Activated T-cell treated with anti-CD3 and anti-CD28 coated beads, Interleukin-2, amount 50 U/mL, for 48 hours (primary cell): ENCODE results near the gene PCDH15.

Experiments
- DNase-seq, 2 experiments: peaks; one replicate each; pipeline ENCODE4 v3.0.0-alpha.2; 2020

PCDH15 gene

GRCh38 chr10:53836638-53837037 lies 964.4 kb downstream of the PCDH15 start:
- DNase-seq, result no peak

- no peak for DNase-seq
Measured at GRCh38 chr10:53833908-53834307, 967.1 kb downstream of the PCDH15 start.

GRCh38 chr10:53827261-53827660 lies 973.8 kb downstream of the PCDH15 start:
- DNase-seq, result no peak

DNA sequence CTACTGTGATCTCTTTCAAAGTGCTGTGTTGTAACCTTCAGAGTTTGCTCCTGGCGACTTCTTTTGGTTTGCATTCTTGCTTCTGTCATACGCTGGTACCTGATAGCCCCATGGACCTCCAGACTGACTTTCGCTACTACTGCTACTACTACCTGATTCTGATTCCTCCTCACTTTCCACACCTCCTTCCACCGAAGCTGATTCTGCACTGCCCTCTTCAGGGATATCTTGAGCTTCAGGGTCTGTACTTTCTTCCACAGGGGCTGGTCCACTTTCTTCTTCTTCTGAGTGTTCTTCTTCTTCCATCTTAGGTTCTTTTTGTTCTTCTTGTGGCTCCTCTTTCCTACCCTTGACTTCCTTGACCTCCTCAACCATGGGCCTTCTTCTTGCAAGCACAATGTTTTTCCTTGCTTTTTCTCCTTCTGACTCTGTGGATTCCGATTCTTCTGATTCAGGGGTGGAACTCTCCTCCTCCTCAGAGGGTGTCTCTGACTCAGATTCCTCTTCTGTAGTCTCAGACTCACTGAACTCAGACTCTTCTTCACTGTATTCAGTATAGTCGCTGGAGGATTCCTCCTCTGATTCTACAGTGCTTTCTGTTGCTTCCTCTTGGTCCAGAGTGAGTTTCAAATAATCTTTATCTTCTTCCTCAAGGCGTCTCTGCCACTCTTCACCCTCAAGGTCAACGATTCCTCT lies 992.2 kb downstream of the PCDH15 start:
- DNase-seq, result no peak

GRCh38 chr10:53786236-53786900 lies 1014.7 kb downstream of the PCDH15 start:
- DNase-seq, result no peak

DNA sequence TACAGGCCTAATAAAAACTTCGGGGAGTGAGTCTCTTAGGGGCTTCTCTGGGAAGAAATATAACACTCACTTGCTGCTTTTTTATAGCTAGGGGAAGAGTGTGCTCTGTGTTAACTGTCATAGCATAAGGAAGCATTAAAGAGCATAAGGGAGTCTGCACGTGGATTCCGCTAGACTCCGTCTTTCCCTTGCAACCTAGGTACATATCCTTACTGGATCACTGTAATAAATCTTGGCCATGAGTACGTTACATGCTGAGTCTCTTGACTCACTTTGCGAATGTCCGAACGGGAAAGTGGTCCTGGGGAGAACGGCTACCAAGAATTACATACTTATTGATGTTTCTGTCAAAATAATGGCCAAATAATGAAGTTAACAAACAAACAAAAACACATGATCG lies 1029.3 kb downstream of the PCDH15 start:
- DNase-seq, result no peak

DNA sequence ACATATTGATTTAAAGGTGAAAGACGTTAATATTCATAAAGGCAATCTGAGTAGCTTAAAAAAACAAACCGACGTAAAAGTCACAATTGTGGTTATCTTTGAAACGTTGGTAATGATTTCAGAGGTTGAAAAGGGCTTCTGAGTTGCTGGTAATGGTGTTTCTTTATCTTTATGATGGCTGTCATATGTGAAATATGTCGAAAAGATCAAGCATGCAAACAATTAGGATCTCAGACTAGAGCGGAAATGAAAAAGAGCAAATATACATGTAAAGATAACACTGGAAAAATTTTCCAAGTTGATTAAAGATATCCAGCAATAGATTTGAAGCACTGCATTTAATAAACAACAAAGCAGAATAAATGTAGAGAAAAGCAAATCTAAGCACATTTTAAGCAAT lies 1030.1 kb downstream of the PCDH15 start:
- no peak for DNase-seq

- no peak for DNase-seq
Measured at GRCh38 chr10:53765311-53765710, 1035.7 kb downstream of the PCDH15 start.

DNA sequence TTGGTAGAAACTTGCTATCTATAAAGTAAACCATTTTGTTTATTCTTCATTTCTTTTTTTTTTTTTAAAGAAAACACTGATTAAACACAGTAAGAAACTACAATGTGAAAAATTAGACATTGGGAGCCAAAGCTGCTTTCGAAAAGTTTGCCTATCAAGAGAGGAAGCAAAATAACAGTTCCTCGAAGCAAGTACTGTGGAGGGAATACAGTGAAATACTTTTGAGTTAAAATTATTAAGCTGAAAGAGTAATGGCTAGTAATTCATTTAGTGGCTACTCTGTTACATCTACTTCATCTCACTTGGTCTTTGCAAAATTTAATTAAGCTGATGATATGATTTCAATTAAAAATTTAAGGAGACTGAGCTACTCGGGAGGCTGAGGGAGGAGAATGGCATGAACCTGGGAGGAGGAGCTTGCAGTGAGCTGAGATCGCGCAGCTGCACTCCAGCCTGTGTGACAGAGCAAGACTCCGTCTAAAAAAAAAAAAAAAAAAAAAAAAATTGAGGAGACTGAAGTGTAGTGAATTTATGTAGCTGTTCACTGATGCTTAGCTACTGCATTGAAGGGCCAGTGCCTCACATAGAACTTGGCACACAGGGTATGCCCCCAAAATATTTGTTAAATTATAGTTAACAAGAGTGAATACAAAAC lies 1046.3 kb downstream of the PCDH15 start:
- DNase-seq, result no peak
